A673 (cell line): ENCODE measurements around the gene MC3R. TPM values are rescaled to one million over a fixed set of nuclear protein-coding genes. Genes with fewer than 3 reads are reported as not detected.

Experiments
- BruUV-seq: library from RNA; stranded (reverse); fragments of 400-500 nt; replicated peaks from 2 replicates; lab custom pipeline; 2021; lab: Mats Ljungman, UMichigan
- CTCF ChIA-PET: fragments of 300-600 bp; sonication (Branson Sonifier 250); formaldehyde crosslinking; loops from one replicate; lab custom pipeline; 2022; ENCODE audit warnings: antibody characterized with exemption; lab: Charles Lee
- POLR2A ChIA-PET: fragments of 300-600 bp; sonication (Branson Sonifier 250); formaldehyde crosslinking; loops from one replicate; lab custom pipeline; 2022; ENCODE audit warnings: antibody characterized with exemption; ENCODE audit not compliant: low non-redundant PET; lab: Charles Lee
- DNase-seq: peaks from one replicate; pipeline ENCODE4 v3.0.0-alpha.2; 2015; ENCODE audit warnings: low spot score
- H3K27ac ChIP-seq: fragments of 200-600 bp; sonication (generic); 2 replicates; pipeline ENCODE4 v1.5.1; 2016; ENCODE audit warnings: mixed run types, low read depth, mild to moderate bottlenecking, mixed read lengths, antibody characterized with exemption, low read length; ENCODE audit not compliant: poor library complexity, severe bottlenecking
- H3K27me3 ChIP-seq: fragments of 200-600 bp; sonication (generic); replicated peaks from 2 replicates; pipeline ENCODE4 v1.6.1; 2017; ENCODE audit warnings: mixed run types, low read depth, mild to moderate bottlenecking, mixed read lengths, antibody characterized with exemption, low read length; ENCODE audit not compliant: insufficient read depth, poor library complexity
- H3K36me3 ChIP-seq: fragments of 200-600 bp; sonication (generic); 2 replicates; pipeline ENCODE4 v1.6.1; 2016; ENCODE audit warnings: mixed run types, mild to moderate bottlenecking, mixed read lengths, antibody characterized with exemption, low read length; ENCODE audit not compliant: insufficient read depth, poor library complexity, severe bottlenecking
- H3K4me1 ChIP-seq: fragments of 200-600 bp; sonication (generic); 2 replicates; pipeline ENCODE4 v1.6.1; 2017; ENCODE audit warnings: mixed run types, mild to moderate bottlenecking, mixed read lengths, antibody characterized with exemption, low read length; ENCODE audit not compliant: insufficient read depth, poor library complexity, severe bottlenecking
- H3K4me3 ChIP-seq: fragments of 200-600 bp; sonication (generic); 2 replicates; pipeline ENCODE4 v1.5.1; 2016; ENCODE audit warnings: low read depth, mixed run types, mild to moderate bottlenecking, mixed read lengths, low read length; ENCODE audit not compliant: poor library complexity, severe bottlenecking
- H3K9me3 ChIP-seq: fragments of 200-600 bp; sonication (generic); 2 replicates; pipeline ENCODE4 v1.6.1; 2016; ENCODE audit warnings: mixed run types, low read depth, mild to moderate bottlenecking, mixed read lengths, antibody characterized with exemption, low read length; ENCODE audit not compliant: poor library complexity, severe bottlenecking
- EZH2 ChIP-seq: fragments of 200-600 bp; sonication (generic); IDR thresholded peaks from 2 replicates; pipeline ENCODE4 v1.6.1; 2017; ENCODE audit warnings: borderline replicate concordance, low read depth, mild to moderate bottlenecking, mixed read lengths, antibody characterized with exemption, low read length; ENCODE audit not compliant: poor library complexity, severe bottlenecking
- intact Hi-C: fragments of 100-400 bp; cut with micrococcal nuclease; formaldehyde crosslinking; loops from one replicate; pipeline ENCODE4 v1.10.0; 2022; ENCODE audit not compliant: unreplicated experiment
- total RNA-seq: library from RNA; stranded (reverse); gene quantifications from 2 replicates; pipeline ENCODE4 v1.2.3, GENCODE V29; 2021
- TF ChIP-seq, protein P1 (sequence below): fragments of 300-800, 200-600 bp; sonication (generic); conservative IDR thresholded peaks from 2 replicates; pipeline ENCODE4 v1.5.1; 2017; ENCODE audit warnings: low read depth, mild to moderate bottlenecking, antibody characterized with exemption, low read length, moderate library complexity, mixed read lengths

The MC3R gene
- total RNA-seq, 1 experiment from 2014 or later: not detected

DNA sequence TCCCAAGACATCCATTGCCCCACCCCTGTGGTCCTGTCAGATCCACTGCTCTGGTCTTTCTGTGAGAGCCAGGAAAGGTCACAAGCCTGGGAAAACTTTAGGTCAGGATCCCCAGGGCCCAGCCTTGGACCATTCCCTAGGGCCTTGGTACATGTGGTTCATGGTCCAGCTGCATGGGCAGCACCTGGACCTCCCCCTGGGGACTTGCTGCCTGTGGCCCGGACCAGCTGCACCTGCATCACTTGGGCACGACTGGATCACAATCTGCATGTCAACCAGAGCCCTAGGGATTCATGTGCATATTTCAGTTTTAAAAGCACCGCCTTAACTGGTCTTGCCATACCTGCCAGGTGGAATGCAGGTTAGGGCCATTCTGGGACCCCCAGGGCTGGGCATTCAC, 44.3 kb upstream of the MC3R start:
- no peak for DNase-seq
- H3K4me1 ChIP-seq: no peaks in the 10 kb centered on the region
- ChIA-PET CTCF (no interaction called here), POLR2A (no interaction called here)
- intact Hi-C loops: no loop called here
- no peak for TF ChIP-seq EZH2
- TF ChIP-seq, protein P1, sequence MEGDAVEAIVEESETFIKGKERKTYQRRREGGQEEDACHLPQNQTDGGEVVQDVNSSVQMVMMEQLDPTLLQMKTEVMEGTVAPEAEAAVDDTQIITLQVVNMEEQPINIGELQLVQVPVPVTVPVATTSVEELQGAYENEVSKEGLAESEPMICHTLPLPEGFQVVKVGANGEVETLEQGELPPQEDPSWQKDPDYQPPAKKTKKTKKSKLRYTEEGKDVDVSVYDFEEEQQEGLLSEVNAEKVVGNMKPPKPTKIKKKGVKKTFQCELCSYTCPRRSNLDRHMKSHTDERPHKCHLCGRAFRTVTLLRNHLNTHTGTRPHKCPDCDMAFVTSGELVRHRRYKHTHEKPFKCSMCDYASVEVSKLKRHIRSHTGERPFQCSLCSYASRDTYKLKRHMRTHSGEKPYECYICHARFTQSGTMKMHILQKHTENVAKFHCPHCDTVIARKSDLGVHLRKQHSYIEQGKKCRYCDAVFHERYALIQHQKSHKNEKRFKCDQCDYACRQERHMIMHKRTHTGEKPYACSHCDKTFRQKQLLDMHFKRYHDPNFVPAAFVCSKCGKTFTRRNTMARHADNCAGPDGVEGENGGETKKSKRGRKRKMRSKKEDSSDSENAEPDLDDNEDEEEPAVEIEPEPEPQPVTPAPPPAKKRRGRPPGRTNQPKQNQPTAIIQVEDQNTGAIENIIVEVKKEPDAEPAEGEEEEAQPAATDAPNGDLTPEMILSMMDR: no peak
- H3K27me3 ChIP-seq: no peaks in the 10 kb centered on the region
- no peak overlapping the region for H3K4me3 ChIP-seq
- no peak overlapping the region for H3K27ac ChIP-seq
- H3K36me3 ChIP-seq: no peaks in the 10 kb centered on the region
- no TSS peak for BruUV-seq
- H3K9me3 ChIP-seq: peaks cover 17% of the 10 kb centered on the region

DNA sequence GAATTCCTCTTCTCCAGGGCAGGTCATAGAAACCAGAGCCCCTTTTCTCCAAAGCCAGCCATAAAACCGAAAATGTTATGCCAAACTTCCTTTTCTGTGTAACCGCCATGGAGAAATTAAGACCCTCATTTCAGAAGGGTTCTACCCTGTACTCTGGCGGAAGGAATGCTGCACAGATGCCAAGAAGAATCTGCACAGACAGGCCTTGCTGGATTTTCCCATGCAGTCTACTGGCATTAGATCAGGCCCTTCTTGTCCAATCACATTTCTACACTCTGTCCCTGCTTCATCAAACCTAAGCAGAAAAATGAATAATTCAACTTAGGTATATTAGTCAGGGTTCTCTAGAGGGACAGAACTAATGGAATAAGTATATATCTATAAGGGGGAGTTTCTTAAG, 43.2 kb upstream of the MC3R start:
- Histone ChIP-seq H3K27me3 (no peaks in the 10 kb centered on the region), H3K4me3 (no peak overlapping the region), H3K4me1 (no peaks in the 10 kb centered on the region), H3K36me3 (no peaks in the 10 kb centered on the region), H3K27ac (no peak overlapping the region), H3K9me3 (peaks cover 8% of the 10 kb centered on the region)
- BruUV-seq: no TSS peak
- CTCF ChIA-PET: no interaction called here
- no peak for DNase-seq
- POLR2A ChIA-PET: no interaction called here
- TF ChIP-seq EZH2: no peak
- intact Hi-C loops: no loop called here

DNA sequence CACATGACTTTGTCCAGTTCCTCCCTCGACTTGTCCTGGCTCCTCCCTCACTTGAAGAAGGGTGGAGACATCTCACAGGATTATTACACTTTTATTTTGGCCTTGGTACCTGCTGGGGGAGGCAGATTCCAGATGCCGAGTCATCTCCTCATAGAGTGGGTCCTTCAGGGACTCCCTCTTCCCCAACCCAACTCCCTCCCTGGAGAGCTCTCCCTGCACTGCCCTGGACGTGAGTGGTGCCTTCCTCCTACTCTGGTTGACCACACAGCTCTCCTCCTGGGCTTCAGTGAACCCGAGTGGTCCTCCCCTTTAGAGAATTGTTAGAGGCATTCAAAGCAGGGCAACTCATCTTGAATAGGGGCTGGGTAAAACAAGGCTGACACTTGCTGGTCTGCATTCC, 40.9 kb upstream of the MC3R start:
- CTCF ChIA-PET: no interaction called here

DNA sequence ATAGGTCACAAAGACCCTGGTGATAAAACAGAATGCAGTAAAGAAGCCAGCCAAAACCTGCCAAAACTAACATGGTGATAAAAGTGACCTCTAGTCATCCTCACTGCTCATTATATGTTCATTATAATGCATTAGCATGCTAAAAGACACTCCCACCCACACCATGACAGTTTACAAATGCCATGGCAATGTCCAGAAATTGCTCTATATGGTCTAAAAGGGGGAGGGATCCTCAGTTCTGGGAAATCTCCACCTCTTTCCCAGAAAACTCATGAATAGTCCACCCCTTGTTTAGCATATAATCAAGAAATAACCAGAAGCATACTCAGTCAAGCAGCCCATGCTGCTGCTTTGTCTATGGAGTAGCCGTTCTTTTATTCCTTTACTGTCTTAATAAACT, 40.4 kb upstream of the MC3R start:
- ChIA-PET POLR2A (no interaction called here), CTCF (no interaction called here)
- Histone ChIP-seq H3K27ac (no peak overlapping the region), H3K36me3 (no peaks in the 10 kb centered on the region), H3K27me3 (no peaks in the 10 kb centered on the region), H3K4me3 (no peak overlapping the region), H3K4me1 (no peaks in the 10 kb centered on the region), H3K9me3 (no peaks in the 10 kb centered on the region)
- no peak for DNase-seq
- no peak for TF ChIP-seq EZH2
- TF ChIP-seq, protein P1: no peak
- intact Hi-C loops: no loop called here
- BruUV-seq: no TSS peak

More for the DNA sequence above, 40.9 kb upstream of the MC3R start:
- H3K4me1 ChIP-seq: no peaks in the 10 kb centered on the region
- no peaks in the 10 kb centered on the region for H3K9me3 ChIP-seq
- no TSS peak for BruUV-seq
- no peak overlapping the region for H3K27ac ChIP-seq
- H3K27me3 ChIP-seq: no peaks in the 10 kb centered on the region
- no peak for DNase-seq
- POLR2A ChIA-PET: no interaction called here
- H3K36me3 ChIP-seq: no peaks in the 10 kb centered on the region
- no peak for TF ChIP-seq EZH2
- TF ChIP-seq, protein P1: no peak
- intact Hi-C loops: no loop called here
- no peak overlapping the region for H3K4me3 ChIP-seq
